Measurements from ENCODE around the gene STARD13.

The STARD13 gene

DNA sequence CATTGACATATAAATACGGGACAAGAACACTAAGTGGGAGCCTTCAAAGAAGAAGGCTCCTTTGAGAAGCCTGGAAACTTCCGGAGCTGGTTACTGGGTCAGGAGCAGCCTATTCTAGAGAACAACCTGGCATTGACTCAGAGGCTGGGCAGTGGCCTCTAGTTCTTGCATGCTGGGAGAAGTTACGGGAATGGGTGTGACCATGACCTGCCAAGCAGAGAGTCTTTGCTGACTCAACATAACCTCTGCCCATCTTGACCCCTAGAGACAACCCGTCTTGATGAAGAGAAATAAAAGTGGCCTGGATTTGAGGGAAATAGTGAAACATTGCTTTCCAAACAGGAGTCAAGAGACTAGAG is 21.0 kb downstream of the STARD13 start:
- no peak overlapping the region for H3K4me3 ChIP-seq (ENCODE audit: control insufficient read depth, low read depth, low read length)
- TF ChIP-seq, protein P1, sequence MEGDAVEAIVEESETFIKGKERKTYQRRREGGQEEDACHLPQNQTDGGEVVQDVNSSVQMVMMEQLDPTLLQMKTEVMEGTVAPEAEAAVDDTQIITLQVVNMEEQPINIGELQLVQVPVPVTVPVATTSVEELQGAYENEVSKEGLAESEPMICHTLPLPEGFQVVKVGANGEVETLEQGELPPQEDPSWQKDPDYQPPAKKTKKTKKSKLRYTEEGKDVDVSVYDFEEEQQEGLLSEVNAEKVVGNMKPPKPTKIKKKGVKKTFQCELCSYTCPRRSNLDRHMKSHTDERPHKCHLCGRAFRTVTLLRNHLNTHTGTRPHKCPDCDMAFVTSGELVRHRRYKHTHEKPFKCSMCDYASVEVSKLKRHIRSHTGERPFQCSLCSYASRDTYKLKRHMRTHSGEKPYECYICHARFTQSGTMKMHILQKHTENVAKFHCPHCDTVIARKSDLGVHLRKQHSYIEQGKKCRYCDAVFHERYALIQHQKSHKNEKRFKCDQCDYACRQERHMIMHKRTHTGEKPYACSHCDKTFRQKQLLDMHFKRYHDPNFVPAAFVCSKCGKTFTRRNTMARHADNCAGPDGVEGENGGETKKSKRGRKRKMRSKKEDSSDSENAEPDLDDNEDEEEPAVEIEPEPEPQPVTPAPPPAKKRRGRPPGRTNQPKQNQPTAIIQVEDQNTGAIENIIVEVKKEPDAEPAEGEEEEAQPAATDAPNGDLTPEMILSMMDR (IDR thresholded peaks at IDR 0.05; ENCODE audit: control insufficient read depth, insufficient read depth, low read depth, low read length, missing control alignments), result no peak
- no peak for DNase-seq (ENCODE audit: low read depth)

DNA sequence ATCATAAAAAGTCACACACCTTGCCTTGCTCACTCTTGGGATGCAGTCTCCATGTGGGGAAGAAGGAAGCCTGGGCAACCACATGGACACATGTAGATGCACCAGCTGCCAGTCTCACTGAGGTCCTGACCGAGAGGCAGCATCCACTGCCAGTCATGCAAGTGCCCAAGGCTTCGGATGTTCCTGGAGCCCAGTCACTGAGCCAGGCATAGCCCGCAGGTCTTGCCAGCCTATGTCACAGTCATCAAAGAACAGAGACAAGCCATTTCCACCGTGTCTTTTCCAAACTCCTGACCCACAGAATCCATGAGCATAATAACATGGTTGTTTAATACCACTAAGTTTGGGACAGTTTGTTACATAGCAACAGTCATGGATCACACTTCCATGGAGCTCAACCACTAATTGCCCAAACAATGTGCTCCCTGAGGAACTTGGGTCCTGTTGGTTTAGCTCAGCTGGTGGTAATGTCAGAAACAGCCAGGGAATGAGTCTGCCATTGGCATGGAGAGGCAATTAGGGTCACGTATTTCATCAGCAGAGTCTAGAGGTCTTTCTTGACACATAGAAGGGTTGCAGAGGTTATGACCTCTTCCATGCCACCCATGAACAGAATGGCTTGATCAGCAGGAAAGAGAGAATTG is 21.5 kb downstream of the STARD13 start:
- DNase-seq (ENCODE audit: low read depth), result no peak
- H3K4me3 ChIP-seq (ENCODE audit: control insufficient read depth, low read depth, low read length), result no peak overlapping the region
- TF ChIP-seq, protein P1 (IDR thresholded peaks at IDR 0.05; ENCODE audit: control insufficient read depth, insufficient read depth, low read depth, low read length, missing control alignments), result no peak

DNA sequence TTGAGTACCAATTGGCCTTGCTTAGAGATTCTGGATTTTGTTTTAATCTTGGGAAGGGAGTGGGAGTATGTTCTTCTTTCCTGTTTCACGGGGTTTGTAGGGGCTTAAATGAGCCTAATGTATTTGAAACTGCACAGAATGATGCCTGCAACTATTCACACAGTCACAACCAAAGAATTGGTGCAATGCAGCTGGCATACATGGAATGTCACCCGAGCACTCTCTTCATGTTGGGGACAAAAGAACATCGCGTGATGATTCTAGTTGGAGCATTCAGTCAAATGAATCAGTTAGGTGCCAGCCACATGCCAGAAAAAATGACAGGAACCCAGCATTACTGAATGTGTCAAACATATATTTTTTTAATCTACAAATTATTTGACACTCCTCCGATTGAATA is 22.1 kb downstream of the STARD13 start:
- no peak for DNase-seq (ENCODE audit: low read depth)
- no peak overlapping the region for H3K4me3 ChIP-seq (ENCODE audit: control insufficient read depth, low read depth, low read length)
- TF ChIP-seq, protein P1 (IDR thresholded peaks at IDR 0.05; ENCODE audit: control insufficient read depth, insufficient read depth, low read depth, low read length, missing control alignments), result no peak

DNA sequence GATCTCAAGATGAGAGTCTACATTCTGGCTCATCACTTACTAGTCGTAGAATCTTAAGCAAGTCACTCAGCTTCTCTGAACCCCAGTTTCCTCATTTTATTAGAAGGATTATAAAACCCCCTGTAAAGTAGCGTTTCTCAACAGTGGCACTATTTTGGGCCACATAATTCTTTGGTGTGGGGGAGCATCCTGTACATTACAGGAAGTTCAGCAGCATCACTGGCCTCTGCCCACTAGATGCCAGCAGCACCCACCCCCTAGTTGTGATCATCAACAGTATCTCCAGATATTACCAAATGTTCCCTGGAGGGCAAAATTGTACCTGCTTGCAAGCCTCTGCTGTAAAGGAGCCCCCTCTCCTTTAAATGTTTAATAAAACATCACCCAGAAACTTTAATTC is 22.6 kb downstream of the STARD13 start:
- H3K4me3 ChIP-seq (ENCODE audit: control insufficient read depth, low read depth, low read length), result no peak overlapping the region
- DNase-seq (ENCODE audit: low read depth), result no peak
- TF ChIP-seq, protein P1 (IDR thresholded peaks at IDR 0.05; ENCODE audit: control insufficient read depth, insufficient read depth, low read depth, low read length, missing control alignments), result peak; percentile 12

DNA sequence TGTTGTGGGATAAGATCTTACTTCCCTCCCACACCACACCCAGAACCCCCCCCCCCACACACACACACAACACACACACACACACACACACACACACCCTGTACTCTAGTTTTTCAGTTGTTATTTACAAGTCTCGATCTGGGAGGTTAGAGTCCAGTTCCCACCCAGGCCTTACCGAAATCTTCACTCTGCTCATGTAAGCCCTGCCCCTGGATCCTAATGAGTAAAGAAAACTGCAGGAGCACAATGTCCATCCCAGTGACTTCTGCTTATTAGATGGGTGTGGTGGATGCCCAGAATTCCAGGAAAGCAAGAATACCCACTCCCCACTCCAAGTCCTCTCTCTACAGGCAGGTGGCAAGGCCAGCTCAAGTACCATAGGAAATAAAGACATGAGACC is 23.0 kb downstream of the STARD13 start:
- TF ChIP-seq, protein P1 (IDR thresholded peaks at IDR 0.05; ENCODE audit: control insufficient read depth, insufficient read depth, low read depth, low read length, missing control alignments), result no peak
- H3K4me3 ChIP-seq (ENCODE audit: control insufficient read depth, low read depth, low read length), result no peak overlapping the region
- no peak for DNase-seq (ENCODE audit: low read depth)

DNA sequence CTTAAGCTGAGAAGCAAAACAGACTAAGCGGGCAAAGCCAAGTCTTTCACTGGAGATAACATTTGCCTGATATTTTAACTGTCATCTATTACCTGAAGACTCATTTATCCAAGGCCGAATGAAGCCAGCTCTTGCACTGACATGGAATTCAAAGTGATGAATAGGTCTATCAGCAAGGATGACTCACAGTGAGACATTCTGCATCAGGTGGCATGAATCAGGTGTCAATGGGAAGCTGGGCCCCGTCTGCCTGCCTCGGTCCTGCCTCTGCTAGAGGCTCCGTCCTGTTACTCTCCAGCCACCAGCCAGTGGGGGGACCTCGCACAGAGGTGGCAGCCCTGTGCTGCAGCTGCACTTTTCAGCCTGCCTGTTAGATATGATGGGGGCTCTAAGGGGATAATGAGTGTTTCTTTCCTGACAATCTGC is 23.5 kb downstream of the STARD13 start:
- no peak for DNase-seq (ENCODE audit: low read depth)

More for the DNA sequence above, 23.5 kb downstream of the STARD13 start:
- no peak overlapping the region for H3K4me3 ChIP-seq (ENCODE audit: control insufficient read depth, low read depth, low read length)
- TF ChIP-seq, protein P1 (IDR thresholded peaks at IDR 0.05; ENCODE audit: control insufficient read depth, insufficient read depth, low read depth, low read length, missing control alignments), result no peak
